ENCODE measurements around the gene TRPV3. TPM values are rescaled to one million over a fixed set of nuclear protein-coding genes. Genes with fewer than 3 reads are reported as not detected.
"Not testable (repeated sequence)": the region's sequence is repeated elsewhere in the genome, so short reads cannot be mapped to it uniquely, and the experiment has no call there.

TRPV3 gene
- total and polyA plus RNA-seq, 2 experiments from 2014 or later = 0.15 to 0.69 TPM

DNA sequence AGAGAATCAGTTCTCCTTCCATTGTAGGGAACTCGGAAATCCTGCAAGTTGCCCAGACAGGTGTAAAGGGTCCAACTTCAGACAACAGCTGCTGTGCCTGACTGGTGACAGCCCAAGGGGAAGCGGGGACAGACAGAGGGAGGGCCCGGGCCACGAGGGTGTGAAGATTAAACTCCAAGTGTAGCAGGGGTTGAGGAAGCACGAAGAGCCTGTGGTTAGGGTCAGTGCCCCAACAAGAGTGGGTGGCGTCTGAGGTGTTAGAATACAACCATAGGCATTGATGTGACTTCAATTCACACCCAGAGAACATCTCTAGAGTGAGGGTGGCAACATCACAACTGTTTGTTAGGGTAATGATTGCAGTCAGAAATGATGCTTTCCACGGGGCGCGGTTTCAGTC is 42.7 kb downstream of the TRPV3 start (continued):
- TF ChIP-seq, protein P1, sequence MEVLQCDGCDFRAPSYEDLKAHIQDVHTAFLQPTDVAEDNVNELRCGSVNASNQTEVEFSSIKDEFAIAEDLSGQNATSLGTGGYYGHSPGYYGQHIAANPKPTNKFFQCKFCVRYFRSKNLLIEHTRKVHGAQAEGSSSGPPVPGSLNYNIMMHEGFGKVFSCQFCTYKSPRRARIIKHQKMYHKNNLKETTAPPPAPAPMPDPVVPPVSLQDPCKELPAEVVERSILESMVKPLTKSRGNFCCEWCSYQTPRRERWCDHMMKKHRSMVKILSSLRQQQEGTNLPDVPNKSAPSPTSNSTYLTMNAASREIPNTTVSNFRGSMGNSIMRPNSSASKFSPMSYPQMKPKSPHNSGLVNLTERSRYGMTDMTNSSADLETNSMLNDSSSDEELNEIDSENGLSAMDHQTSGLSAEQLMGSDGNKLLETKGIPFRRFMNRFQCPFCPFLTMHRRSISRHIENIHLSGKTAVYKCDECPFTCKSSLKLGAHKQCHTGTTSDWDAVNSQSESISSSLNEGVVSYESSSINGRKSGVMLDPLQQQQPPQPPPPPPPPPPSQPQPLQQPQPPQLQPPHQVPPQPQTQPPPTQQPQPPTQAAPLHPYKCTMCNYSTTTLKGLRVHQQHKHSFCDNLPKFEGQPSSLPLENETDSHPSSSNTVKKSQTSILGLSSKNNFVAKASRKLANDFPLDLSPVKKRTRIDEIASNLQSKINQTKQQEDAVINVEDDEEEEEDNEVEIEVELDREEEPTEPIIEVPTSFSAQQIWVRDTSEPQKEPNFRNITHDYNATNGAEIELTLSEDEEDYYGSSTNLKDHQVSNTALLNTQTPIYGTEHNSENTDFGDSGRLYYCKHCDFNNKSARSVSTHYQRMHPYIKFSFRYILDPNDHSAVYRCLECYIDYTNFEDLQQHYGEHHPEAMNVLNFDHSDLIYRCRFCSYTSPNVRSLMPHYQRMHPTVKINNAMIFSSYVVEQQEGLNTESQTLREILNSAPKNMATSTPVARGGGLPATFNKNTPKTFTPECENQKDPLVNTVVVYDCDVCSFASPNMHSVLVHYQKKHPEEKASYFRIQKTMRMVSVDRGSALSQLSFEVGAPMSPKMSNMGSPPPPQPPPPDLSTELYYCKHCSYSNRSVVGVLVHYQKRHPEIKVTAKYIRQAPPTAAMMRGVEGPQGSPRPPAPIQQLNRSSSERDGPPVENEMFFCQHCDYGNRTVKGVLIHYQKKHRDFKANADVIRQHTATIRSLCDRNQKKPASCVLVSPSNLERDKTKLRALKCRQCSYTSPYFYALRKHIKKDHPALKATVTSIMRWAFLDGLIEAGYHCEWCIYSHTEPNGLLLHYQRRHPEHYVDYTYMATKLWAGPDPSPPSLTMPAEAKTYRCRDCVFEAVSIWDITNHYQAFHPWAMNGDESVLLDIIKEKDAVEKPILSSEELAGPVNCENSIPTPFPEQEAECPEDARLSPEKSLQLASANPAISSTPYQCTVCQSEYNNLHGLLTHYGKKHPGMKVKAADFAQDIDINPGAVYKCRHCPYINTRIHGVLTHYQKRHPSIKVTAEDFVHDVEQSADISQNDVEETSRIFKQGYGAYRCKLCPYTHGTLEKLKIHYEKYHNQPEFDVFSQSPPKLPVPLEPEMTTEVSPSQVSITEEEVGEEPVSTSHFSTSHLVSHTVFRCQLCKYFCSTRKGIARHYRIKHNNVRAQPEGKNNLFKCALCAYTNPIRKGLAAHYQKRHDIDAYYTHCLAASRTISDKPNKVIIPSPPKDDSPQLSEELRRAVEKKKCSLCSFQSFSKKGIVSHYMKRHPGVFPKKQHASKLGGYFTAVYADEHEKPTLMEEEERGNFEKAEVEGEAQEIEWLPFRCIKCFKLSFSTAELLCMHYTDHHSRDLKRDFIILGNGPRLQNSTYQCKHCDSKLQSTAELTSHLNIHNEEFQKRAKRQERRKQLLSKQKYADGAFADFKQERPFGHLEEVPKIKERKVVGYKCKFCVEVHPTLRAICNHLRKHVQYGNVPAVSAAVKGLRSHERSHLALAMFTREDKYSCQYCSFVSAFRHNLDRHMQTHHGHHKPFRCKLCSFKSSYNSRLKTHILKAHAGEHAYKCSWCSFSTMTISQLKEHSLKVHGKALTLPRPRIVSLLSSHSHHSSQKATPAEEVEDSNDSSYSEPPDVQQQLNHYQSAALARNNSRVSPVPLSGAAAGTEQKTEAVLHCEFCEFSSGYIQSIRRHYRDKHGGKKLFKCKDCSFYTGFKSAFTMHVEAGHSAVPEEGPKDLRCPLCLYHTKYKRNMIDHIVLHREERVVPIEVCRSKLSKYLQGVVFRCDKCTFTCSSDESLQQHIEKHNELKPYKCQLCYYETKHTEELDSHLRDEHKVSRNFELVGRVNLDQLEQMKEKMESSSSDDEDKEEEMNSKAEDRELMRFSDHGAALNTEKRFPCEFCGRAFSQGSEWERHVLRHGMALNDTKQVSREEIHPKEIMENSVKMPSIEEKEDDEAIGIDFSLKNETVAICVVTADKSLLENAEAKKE (CRISPR knock-in tag; IDR thresholded peaks at IDR 0.05) = no peak
- no peak for TF ChIP-seq ZNF331 (CRISPR knock-in tag; IDR thresholded peaks at IDR 0.05; ENCODE audit: low read depth)
- TF ChIP-seq JUNB (IDR thresholded peaks at IDR 0.05; ENCODE audit: unreplicated experiment) = no peak
- TF ChIP-seq POLR2AphosphoS5 (IDR thresholded peaks at IDR 0.05; ENCODE audit: low read depth) = no peak
- no peak for TF ChIP-seq STAT1 (IDR thresholded peaks at IDR 0.05; ENCODE audit: unreplicated experiment)
- TF ChIP-seq, protein P2, sequence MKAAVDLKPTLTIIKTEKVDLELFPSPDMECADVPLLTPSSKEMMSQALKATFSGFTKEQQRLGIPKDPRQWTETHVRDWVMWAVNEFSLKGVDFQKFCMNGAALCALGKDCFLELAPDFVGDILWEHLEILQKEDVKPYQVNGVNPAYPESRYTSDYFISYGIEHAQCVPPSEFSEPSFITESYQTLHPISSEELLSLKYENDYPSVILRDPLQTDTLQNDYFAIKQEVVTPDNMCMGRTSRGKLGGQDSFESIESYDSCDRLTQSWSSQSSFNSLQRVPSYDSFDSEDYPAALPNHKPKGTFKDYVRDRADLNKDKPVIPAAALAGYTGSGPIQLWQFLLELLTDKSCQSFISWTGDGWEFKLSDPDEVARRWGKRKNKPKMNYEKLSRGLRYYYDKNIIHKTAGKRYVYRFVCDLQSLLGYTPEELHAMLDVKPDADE (IDR thresholded peaks at IDR 0.05) = no peak
- TF ChIP-seq, protein P3, sequence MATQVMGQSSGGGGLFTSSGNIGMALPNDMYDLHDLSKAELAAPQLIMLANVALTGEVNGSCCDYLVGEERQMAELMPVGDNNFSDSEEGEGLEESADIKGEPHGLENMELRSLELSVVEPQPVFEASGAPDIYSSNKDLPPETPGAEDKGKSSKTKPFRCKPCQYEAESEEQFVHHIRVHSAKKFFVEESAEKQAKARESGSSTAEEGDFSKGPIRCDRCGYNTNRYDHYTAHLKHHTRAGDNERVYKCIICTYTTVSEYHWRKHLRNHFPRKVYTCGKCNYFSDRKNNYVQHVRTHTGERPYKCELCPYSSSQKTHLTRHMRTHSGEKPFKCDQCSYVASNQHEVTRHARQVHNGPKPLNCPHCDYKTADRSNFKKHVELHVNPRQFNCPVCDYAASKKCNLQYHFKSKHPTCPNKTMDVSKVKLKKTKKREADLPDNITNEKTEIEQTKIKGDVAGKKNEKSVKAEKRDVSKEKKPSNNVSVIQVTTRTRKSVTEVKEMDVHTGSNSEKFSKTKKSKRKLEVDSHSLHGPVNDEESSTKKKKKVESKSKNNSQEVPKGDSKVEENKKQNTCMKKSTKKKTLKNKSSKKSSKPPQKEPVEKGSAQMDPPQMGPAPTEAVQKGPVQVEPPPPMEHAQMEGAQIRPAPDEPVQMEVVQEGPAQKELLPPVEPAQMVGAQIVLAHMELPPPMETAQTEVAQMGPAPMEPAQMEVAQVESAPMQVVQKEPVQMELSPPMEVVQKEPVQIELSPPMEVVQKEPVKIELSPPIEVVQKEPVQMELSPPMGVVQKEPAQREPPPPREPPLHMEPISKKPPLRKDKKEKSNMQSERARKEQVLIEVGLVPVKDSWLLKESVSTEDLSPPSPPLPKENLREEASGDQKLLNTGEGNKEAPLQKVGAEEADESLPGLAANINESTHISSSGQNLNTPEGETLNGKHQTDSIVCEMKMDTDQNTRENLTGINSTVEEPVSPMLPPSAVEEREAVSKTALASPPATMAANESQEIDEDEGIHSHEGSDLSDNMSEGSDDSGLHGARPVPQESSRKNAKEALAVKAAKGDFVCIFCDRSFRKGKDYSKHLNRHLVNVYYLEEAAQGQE (IDR thresholded peaks at IDR 0.05; ENCODE audit: unreplicated experiment) = no peak
- TF ChIP-seq, protein P4, sequence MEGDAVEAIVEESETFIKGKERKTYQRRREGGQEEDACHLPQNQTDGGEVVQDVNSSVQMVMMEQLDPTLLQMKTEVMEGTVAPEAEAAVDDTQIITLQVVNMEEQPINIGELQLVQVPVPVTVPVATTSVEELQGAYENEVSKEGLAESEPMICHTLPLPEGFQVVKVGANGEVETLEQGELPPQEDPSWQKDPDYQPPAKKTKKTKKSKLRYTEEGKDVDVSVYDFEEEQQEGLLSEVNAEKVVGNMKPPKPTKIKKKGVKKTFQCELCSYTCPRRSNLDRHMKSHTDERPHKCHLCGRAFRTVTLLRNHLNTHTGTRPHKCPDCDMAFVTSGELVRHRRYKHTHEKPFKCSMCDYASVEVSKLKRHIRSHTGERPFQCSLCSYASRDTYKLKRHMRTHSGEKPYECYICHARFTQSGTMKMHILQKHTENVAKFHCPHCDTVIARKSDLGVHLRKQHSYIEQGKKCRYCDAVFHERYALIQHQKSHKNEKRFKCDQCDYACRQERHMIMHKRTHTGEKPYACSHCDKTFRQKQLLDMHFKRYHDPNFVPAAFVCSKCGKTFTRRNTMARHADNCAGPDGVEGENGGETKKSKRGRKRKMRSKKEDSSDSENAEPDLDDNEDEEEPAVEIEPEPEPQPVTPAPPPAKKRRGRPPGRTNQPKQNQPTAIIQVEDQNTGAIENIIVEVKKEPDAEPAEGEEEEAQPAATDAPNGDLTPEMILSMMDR (conservative IDR thresholded peaks at IDR 0.05; ENCODE audit: low read depth in 2 of 2) = no peak
- TF ChIP-seq CREB1 (CRISPR knock-in tag; IDR thresholded peaks at IDR 0.05; ENCODE audit: low read depth) = no peak
- no peak for TF ChIP-seq NANOG (IDR thresholded peaks at IDR 0.05; ENCODE audit: borderline replicate concordance)
- TF ChIP-seq EZH2 (IDR thresholded peaks at IDR 0.05; ENCODE audit: low read depth, unreplicated experiment) = no peak

DNA sequence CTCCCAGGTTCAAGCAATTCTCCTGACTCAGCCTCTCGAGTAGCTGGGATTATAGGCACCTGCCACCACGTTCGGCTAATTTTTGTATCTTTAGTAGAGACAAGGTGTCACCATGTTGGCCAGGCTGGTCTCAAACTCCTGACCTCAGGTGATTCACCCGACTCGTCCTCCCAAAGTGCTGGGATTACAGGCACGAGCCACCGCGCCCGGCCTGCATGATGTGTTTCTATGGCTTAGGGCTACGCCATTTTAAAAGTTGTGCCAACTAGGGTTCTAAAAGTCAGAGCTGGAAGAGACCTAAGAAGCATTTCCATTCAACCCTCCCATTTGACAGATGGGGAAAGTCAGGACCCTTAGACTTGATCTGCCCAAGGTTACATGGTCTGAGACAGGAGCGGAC is 43.4 kb downstream of the TRPV3 start:
- not testable (repeated sequence) for H3K4me3 ChIP-seq, H3K27ac Mint-ChIP-seq

More for the DNA sequence above, 43.4 kb downstream of the TRPV3 start:
- not testable (repeated sequence) for H4K20me1 ChIP-seq (replicated peaks; ENCODE audit: insufficient read depth); H3K36me3 ChIP-seq (ENCODE audit: insufficient read depth); H3K4me3 Mint-ChIP-seq; H3K27me3 ChIP-seq (ENCODE audit: insufficient read depth); H3K9me3 Mint-ChIP-seq; H3F3A ChIP-seq (replicated peaks; ENCODE audit: low read depth); ATAC-seq; H3K27ac ChIP-seq (ENCODE audit: low read depth); H3K79me2 ChIP-seq (replicated peaks; ENCODE audit: insufficient read depth); H3K36me3 Mint-ChIP-seq (ENCODE audit: low read depth); DNase-seq (ENCODE audit: low spot score); H3K4me2 ChIP-seq; H2AFZ ChIP-seq
- H3K9me2 ChIP-seq (ENCODE audit: insufficient read depth) = peaks cover 12% of the 10 kb centered on the region
- peaks cover 31% of the 10 kb centered on the region for H3K27me3 Mint-ChIP-seq (ENCODE audit: insufficient read depth, low read depth, poor library complexity)
- peaks cover 28% of the 10 kb centered on the region for H3K4me1 ChIP-seq (ENCODE audit: insufficient read depth)
- peaks cover 36% of the 10 kb centered on the region for H3K4me1 Mint-ChIP-seq
